ENCODE results near the gene CHD6.

Gene CHD6

DNA sequence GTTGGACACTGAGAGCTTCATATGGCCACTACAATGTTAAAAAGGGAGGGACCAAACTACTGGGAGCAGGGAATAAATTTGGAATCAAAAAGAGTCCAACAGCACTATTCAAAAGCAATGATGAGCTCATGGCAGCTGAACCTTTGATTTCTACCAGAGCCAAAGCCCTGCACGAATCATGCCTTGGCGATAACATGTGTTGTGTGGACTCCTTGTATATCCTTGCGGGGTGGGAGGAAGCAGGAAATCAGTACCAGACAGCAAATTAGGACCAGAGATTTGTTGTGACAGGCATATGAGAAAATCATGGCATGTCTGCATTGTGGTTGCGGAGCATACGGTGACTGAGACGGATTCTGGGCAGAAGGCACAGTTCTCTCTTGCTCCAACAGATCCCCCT, 166.0 kb downstream of the CHD6 start:
- DNase-seq (ENCODE audit: low read depth in 1 of 2, low spot score in 1 of 2) = no peak
- Histone ChIP-seq H3K27ac (replicated peaks) (no peak overlapping the region), H3K27me3 (ENCODE audit: insufficient read depth, poor library complexity, severe bottlenecking) (no peaks in the 10 kb centered on the region), H3K4me3 (replicated peaks; ENCODE audit: insufficient read depth, low read length) (no peak overlapping the region)
- TF ChIP-seq SPI1 (IDR thresholded peaks at IDR 0.05; ENCODE audit: borderline replicate concordance, low read depth) (no peak), GABPA (IDR thresholded peaks at IDR 0.05; ENCODE audit: low read depth) (no peak), POLR2AphosphoS5 (IDR thresholded peaks at IDR 0.05; ENCODE audit: low read depth) (no peak)
- TF ChIP-seq, protein P1, sequence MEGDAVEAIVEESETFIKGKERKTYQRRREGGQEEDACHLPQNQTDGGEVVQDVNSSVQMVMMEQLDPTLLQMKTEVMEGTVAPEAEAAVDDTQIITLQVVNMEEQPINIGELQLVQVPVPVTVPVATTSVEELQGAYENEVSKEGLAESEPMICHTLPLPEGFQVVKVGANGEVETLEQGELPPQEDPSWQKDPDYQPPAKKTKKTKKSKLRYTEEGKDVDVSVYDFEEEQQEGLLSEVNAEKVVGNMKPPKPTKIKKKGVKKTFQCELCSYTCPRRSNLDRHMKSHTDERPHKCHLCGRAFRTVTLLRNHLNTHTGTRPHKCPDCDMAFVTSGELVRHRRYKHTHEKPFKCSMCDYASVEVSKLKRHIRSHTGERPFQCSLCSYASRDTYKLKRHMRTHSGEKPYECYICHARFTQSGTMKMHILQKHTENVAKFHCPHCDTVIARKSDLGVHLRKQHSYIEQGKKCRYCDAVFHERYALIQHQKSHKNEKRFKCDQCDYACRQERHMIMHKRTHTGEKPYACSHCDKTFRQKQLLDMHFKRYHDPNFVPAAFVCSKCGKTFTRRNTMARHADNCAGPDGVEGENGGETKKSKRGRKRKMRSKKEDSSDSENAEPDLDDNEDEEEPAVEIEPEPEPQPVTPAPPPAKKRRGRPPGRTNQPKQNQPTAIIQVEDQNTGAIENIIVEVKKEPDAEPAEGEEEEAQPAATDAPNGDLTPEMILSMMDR (IDR thresholded peaks at IDR 0.05; ENCODE audit: insufficient read depth, low read length) = no peak
- TF ChIP-seq, protein P2, sequence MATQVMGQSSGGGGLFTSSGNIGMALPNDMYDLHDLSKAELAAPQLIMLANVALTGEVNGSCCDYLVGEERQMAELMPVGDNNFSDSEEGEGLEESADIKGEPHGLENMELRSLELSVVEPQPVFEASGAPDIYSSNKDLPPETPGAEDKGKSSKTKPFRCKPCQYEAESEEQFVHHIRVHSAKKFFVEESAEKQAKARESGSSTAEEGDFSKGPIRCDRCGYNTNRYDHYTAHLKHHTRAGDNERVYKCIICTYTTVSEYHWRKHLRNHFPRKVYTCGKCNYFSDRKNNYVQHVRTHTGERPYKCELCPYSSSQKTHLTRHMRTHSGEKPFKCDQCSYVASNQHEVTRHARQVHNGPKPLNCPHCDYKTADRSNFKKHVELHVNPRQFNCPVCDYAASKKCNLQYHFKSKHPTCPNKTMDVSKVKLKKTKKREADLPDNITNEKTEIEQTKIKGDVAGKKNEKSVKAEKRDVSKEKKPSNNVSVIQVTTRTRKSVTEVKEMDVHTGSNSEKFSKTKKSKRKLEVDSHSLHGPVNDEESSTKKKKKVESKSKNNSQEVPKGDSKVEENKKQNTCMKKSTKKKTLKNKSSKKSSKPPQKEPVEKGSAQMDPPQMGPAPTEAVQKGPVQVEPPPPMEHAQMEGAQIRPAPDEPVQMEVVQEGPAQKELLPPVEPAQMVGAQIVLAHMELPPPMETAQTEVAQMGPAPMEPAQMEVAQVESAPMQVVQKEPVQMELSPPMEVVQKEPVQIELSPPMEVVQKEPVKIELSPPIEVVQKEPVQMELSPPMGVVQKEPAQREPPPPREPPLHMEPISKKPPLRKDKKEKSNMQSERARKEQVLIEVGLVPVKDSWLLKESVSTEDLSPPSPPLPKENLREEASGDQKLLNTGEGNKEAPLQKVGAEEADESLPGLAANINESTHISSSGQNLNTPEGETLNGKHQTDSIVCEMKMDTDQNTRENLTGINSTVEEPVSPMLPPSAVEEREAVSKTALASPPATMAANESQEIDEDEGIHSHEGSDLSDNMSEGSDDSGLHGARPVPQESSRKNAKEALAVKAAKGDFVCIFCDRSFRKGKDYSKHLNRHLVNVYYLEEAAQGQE (IDR thresholded peaks at IDR 0.05; ENCODE audit: insufficient replicate concordance, low read depth) = no peak

DNA sequence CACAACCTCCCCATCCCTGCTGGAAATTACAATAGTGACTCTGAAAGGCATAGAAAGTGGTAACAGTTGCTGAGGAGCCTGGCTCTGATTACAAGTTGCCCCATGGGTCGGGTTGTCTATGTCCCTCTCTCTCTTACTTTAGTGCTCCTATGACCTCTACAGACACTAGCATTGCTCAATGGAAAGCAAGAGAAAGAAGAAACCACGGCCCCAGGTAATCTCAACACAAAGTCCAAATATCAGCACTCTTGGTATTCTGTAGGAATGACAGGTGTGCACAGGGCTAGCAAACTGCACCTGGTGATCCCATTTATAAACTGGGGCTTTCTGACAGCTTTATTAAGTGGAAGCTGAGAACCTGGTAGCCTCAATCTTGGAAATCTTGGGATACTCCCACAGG, 171.2 kb downstream of the CHD6 start:
- Histone ChIP-seq H3K27ac (replicated peaks) (no peak overlapping the region), H3K27me3 (ENCODE audit: insufficient read depth, poor library complexity, severe bottlenecking) (no peaks in the 10 kb centered on the region), H3K4me3 (replicated peaks; ENCODE audit: insufficient read depth, low read length) (no peak overlapping the region)
- DNase-seq (ENCODE audit: low read depth in 1 of 2, low spot score in 1 of 2) = no peak
- TF ChIP-seq POLR2AphosphoS5 (IDR thresholded peaks at IDR 0.05; ENCODE audit: low read depth) = no peak
- TF ChIP-seq, protein P1 (IDR thresholded peaks at IDR 0.05; ENCODE audit: insufficient read depth, low read length) = no peak
- no peak for TF ChIP-seq GABPA (IDR thresholded peaks at IDR 0.05; ENCODE audit: low read depth)
- TF ChIP-seq SPI1 (IDR thresholded peaks at IDR 0.05; ENCODE audit: borderline replicate concordance, low read depth) = no peak
- TF ChIP-seq, protein P2 (IDR thresholded peaks at IDR 0.05; ENCODE audit: insufficient replicate concordance, low read depth) = no peak

DNA sequence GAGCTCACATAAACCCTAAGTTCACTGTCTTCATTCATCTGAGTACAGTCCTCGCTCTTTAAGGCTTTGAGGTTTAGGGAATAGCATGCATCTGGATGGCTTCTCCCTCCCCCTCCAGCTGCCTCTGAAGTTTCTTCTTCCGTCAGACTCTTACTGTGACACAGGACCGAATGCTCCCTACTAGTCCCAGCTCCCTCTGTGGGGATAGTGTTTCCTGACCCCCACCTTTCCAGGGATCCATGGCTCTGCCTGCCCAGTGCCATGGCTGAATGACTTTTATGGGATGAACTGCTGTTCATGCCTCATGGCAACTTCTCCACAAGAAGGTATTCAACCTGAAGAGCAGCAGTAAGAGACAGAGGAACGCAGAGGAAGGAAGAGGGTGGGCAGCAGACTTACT, 171.7 kb downstream of the CHD6 start:
- Histone ChIP-seq H3K27me3 (ENCODE audit: insufficient read depth, poor library complexity, severe bottlenecking) (no peaks in the 10 kb centered on the region), H3K4me3 (replicated peaks; ENCODE audit: insufficient read depth, low read length) (no peak overlapping the region), H3K27ac (replicated peaks) (no peak overlapping the region)
- TF ChIP-seq, protein P2 (IDR thresholded peaks at IDR 0.05; ENCODE audit: insufficient replicate concordance, low read depth) = no peak
- TF ChIP-seq SPI1 (IDR thresholded peaks at IDR 0.05; ENCODE audit: borderline replicate concordance, low read depth) = no peak
- TF ChIP-seq POLR2AphosphoS5 (IDR thresholded peaks at IDR 0.05; ENCODE audit: low read depth) = no peak
- TF ChIP-seq, protein P1 (IDR thresholded peaks at IDR 0.05; ENCODE audit: insufficient read depth, low read length) = no peak
- TF ChIP-seq GABPA (IDR thresholded peaks at IDR 0.05; ENCODE audit: low read depth) = no peak
- no peak for DNase-seq (ENCODE audit: low read depth in 1 of 2, low spot score in 1 of 2)
